Retinal pigment epithelial cell (primary cell): ENCODE measurements around the gene ISOC2.

Experiments
- DNase-seq: peaks from one replicate; pipeline ENCODE4 v3.0.0-alpha.2; 2010; ENCODE audit warnings: low read depth
- H3K4me3 ChIP-seq: 2 replicates; pipeline ENCODE4 v1.5.1; 2011; ENCODE audit warnings: mild to moderate bottlenecking, low read length, control low read depth, moderate library complexity
- CTCF ChIP-seq: conservative IDR thresholded peaks from 2 replicates; pipeline ENCODE4 v1.5.1; 2011; ENCODE audit warnings: low read depth, low read length, control low read depth, inconsistent platforms

Gene ISOC2

GRCh38 chr19:55479451-55480230 is 18.2 kb upstream of the ISOC2 start:
- TF ChIP-seq CTCF: no peak
- no peak overlapping the region for H3K4me3 ChIP-seq
- DNase-seq: no peak

GRCh38 chr19:55479045-55479444 is 17.6 kb upstream of the ISOC2 start:
- no peak for TF ChIP-seq CTCF
- DNase-seq: no peak
- no peak overlapping the region for H3K4me3 ChIP-seq

- DNase-seq: no peak
- TF ChIP-seq CTCF: no peak
- no peak overlapping the region for H3K4me3 ChIP-seq
Observed at GRCh38 chr19:55478364-55478763, 16.9 kb upstream of the ISOC2 start.

GRCh38 chr19:55477905-55478304 is 16.5 kb upstream of the ISOC2 start:
- peak overlapping the region; percentile 80 for H3K4me3 ChIP-seq
- DNase-seq: no peak
- no peak for TF ChIP-seq CTCF

- TF ChIP-seq CTCF: no peak
- peak within 1 kb of the TSS; percentile 80 for H3K4me3 ChIP-seq
- peak; percentile 93 for DNase-seq
Observed at GRCh38 chr19:55476100-55476775, 14.8 kb upstream of the ISOC2 start, which contains the start of gene ZNF628. Gene ZNF628 (plus strand): TSS chr19:55476617. CDS start chr19:55479911, 3,294 bp downstream.

- DNase-seq: peak; percentile 98
- no peak for TF ChIP-seq CTCF
- peak overlapping the region; percentile 10 for H3K4me3 ChIP-seq
Observed at GRCh38 chr19:55474269-55475265, 13.1 kb upstream of the ISOC2 start.
